HepG2 (cell line): ENCODE results near the gene FBXO5. TPM values are rescaled to one million over a fixed set of nuclear protein-coding genes. Genes with fewer than 3 reads are reported as not detected.

Experiments used
- CHCHD3 ChIP-seq: sonication (generic); formaldehyde crosslinking; IDR thresholded peaks from 2 replicates; pipeline ENCODE4 v1.8.0; 2022; ENCODE audit warnings: mild to moderate bottlenecking, missing genetic modification reagents, moderate library complexity
- DZIP1 ChIP-seq: sonication (generic); formaldehyde crosslinking; IDR thresholded peaks from 2 replicates; pipeline ENCODE4 v1.5.0; 2020; ENCODE audit warnings: mild to moderate bottlenecking, missing genetic modification reagents
- GFI1 ChIP-seq: sonication (generic); formaldehyde crosslinking; IDR thresholded peaks from 2 replicates; pipeline ENCODE4 v1.5.0; 2020; ENCODE audit warnings: missing genetic modification reagents, mild to moderate bottlenecking, borderline replicate concordance
- PRMT3 ChIP-seq: sonication (generic); formaldehyde crosslinking; IDR thresholded peaks from 2 replicates; pipeline ENCODE4 v1.8.1; 2022; ENCODE audit warnings: low read depth, mild to moderate bottlenecking, moderate library complexity, missing genetic modification reagents, borderline replicate concordance
- YY1 ChIP-seq: IDR thresholded peaks from 2 replicates; pipeline ENCODE4 v1.6.1; 2011; ENCODE audit warnings: low read length, low read depth, moderate library complexity, mild to moderate bottlenecking; ENCODE audit not compliant: insufficient read depth, insufficient replicate concordance
- ZBTB8A ChIP-seq: sonication (generic); formaldehyde crosslinking; IDR thresholded peaks from 2 replicates; pipeline ENCODE4 v1.4.0; 2020; ENCODE audit warnings: mild to moderate bottlenecking, low read depth, missing genetic modification reagents, borderline replicate concordance
- ZNF326 ChIP-seq: sonication (generic); formaldehyde crosslinking; IDR thresholded peaks from 2 replicates; pipeline ENCODE4 v1.4.0; 2020; ENCODE audit warnings: missing genetic modification reagents, borderline replicate concordance
- ZNF382 ChIP-seq: sonication (generic); formaldehyde crosslinking; IDR thresholded peaks from 2 replicates; pipeline ENCODE4 v1.5.0; 2020; ENCODE audit warnings: missing genetic modification reagents, mild to moderate bottlenecking, borderline replicate concordance
- ZNF569 ChIP-seq: sonication (generic); formaldehyde crosslinking; IDR thresholded peaks from 2 replicates; pipeline ENCODE4 v1.5.0; 2020; ENCODE audit warnings: mild to moderate bottlenecking, missing genetic modification reagents, moderate library complexity, borderline replicate concordance
- ZNF607 ChIP-seq: sonication (generic); formaldehyde crosslinking; IDR thresholded peaks from 2 replicates; pipeline ENCODE4 v1.5.1; 2020; ENCODE audit warnings: missing genetic modification reagents, mild to moderate bottlenecking, borderline replicate concordance
- ZNF646 ChIP-seq: sonication (generic); formaldehyde crosslinking; IDR thresholded peaks from 2 replicates; pipeline ENCODE4 v1.9.0; 2021; ENCODE audit warnings: mild to moderate bottlenecking, missing genetic modification reagents
- polyA plus RNA-seq, 8 experiments: library from polyadenylated mRNA; depleted of rRNA in 3 of 8; stranded (reverse) in 7 of 8; unstranded in 1 of 8; fragments of >200 nt; fragmentation: Illumina TruSeq in 4 of 8; extraction: Trizol in 4 of 8; gene quantifications; 2 replicates each; pipeline versions ENCODE4 v1.2.1 to v1.2.3, GENCODE V29; 2011 to 2016; ENCODE audit warnings: low read depth in 4 of 8, missing spikeins in 1 of 8, mixed read lengths in 1 of 8; ENCODE audit not compliant: insufficient read depth in 1 of 8
- total RNA-seq, 5 experiments: library from RNA; depleted of rRNA; stranded (reverse); fragments of >200 nt; fragmentation: Illumina TruSeq; extraction: Trizol; gene quantifications; 2 replicates each; pipeline ENCODE4 v1.2.3, GENCODE V29; 2016; ENCODE audit warnings: low read depth in 1 of 5
- TF ChIP-seq, protein P1 (sequence below): sonication (generic); formaldehyde crosslinking; conservative IDR thresholded peaks from 2 replicates; pipeline ENCODE4 v1.8.0; 2022; ENCODE audit warnings: mild to moderate bottlenecking, moderate library complexity, missing genetic modification reagents
- TF ChIP-seq, protein P2 (sequence below): sonication (generic); formaldehyde crosslinking; IDR thresholded peaks from 2 replicates; pipeline ENCODE4 v1.8.0; 2022; ENCODE audit warnings: missing genetic modification reagents, mild to moderate bottlenecking, inconsistent platforms, borderline replicate concordance

The FBXO5 gene
- total and polyA plus RNA-seq, 2 of the 13 experiments (the other 11 are each of a cell fraction or from before 2014, with no cell fraction given), result 15.8 to 41.5 TPM

DNA sequence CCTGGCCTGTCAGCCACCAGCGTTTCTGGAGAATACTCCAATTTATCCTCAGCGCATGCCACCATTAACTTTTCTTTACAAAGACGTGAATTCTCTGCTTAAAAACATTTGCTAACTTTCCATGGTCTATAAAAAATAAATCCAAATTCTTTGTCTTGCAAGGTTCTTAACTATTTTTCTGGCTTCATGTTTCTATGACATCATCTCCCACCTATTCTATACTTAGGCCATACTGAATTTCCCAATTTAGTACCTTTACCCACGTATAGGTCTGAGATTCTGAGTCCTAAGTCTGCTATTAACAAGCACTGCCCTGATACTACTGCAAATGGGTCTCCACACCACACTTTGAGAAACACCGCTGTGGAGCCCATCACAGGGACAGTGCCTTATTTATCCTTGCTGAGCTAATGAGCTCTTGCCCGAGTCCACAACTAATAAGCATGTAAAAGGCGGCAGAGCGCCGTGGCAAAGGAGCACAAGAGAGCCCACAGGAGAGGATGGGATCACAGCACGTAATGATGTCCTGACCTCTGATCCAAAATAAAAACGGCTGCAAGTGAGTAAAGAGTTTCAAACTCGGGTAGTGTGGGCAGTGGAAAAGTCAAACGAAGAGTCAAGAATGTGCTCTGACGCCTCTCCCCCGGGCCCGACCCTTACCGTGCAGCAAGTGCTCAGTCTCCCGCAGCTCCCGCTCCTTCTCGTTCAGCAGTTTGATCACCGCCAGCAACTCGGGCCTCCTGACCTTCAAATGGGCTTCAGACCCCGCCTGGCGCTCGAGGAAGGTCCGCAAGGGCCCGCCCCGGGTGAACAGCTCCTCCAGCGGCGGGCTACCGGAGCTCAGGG, 19.1 kb upstream of the FBXO5 start (continued):
- TF ChIP-seq, protein P1, sequence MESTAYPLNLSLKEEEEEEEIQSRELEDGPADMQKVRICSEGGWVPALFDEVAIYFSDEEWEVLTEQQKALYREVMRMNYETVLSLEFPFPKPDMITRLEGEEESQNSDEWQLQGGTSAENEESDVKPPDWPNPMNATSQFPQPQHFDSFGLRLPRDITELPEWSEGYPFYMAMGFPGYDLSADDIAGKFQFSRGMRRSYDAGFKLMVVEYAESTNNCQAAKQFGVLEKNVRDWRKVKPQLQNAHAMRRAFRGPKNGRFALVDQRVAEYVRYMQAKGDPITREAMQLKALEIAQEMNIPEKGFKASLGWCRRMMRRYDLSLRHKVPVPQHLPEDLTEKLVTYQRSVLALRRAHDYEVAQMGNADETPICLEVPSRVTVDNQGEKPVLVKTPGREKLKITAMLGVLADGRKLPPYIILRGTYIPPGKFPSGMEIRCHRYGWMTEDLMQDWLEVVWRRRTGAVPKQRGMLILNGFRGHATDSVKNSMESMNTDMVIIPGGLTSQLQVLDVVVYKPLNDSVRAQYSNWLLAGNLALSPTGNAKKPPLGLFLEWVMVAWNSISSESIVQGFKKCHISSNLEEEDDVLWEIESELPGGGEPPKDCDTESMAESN (CRISPR knock-in tag), result 0 out of 2 replicates have a peak, but pooled peaks have one; percentile 33
- TF ChIP-seq ZNF569 (CRISPR knock-in tag), result no peak; the same call in 1 of the 2 replicates
- TF ChIP-seq ZNF646 (CRISPR knock-in tag), result no peak
- TF ChIP-seq GFI1 (CRISPR knock-in tag), result 0 out of 2 replicates have a peak, but pooled peaks have one; percentile 39
- TF ChIP-seq DZIP1, result 0 out of 2 replicates have a peak, but pooled peaks have one; percentile 16
- TF ChIP-seq, protein P2, sequence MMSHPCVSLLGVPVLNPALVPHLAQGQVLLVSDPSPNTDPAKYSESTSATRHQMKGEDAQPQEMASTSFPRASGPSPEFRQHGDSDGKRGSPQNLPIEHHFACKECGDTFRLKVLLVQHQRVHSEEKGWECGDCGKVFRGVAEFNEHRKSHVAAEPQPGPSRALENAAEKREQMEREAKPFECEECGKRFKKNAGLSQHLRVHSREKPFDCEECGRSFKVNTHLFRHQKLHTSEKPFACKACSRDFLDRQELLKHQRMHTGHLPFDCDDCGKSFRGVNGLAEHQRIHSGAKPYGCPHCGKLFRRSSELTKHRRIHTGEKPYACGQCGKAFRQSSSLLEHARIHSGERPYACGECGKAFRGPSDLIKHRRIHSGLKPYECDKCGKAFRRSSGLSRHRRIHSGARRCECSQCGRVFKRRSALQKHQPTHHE (CRISPR knock-in tag), result no peak
- TF ChIP-seq ZNF607 (CRISPR knock-in tag), result no peak
- TF ChIP-seq YY1, result no peak
- TF ChIP-seq ZNF382 (CRISPR knock-in tag), result 0 out of 2 replicates have a peak, but pooled peaks have one; percentile 62
- no peak for TF ChIP-seq ZBTB8A (CRISPR knock-in tag)
- TF ChIP-seq PRMT3, result no peak
- TF ChIP-seq CHCHD3, result no peak
- TF ChIP-seq ZNF326 (CRISPR knock-in tag), result no peak
